ENCODE measurements around the gene PDE6D. TPM values are rescaled to one million over a fixed set of nuclear protein-coding genes. Genes with fewer than 3 reads are reported as not detected.

Gene PDE6D
- total and polyA plus RNA-seq, 2 of the 13 experiments (the other 11 are each of a cell fraction or from before 2014, with no cell fraction given) = 14.1 to 23.2 TPM

- TF ChIP-seq ZNF564 (CRISPR knock-in tag; IDR thresholded peaks at IDR 0.05) (peak; percentile 90), DNMT1 (CRISPR knock-in tag; IDR thresholded peaks at IDR 0.05) (no peak), HNF1A (IDR thresholded peaks at IDR 0.05; ENCODE audit: low read depth) (no peak), HNF1A (CRISPR knock-in tag; IDR thresholded peaks at IDR 0.05; ENCODE audit: borderline replicate concordance) (no peak), SMYD3 (CRISPR knock-in tag; IDR thresholded peaks at IDR 0.05) (no peak), ZNF160 (CRISPR knock-in tag; IDR thresholded peaks at IDR 0.05) (no peak), ZNF263 (CRISPR knock-in tag; IDR thresholded peaks at IDR 0.05) (no peak), GRHL1 (CRISPR knock-in tag; conservative IDR thresholded peaks at IDR 0.05) (no peak), PTBP1 (IDR thresholded peaks at IDR 0.05; ENCODE audit: low read depth, low read length, poor library complexity, severe bottlenecking) (no peak), ZNF800 (CRISPR knock-in tag; IDR thresholded peaks at IDR 0.05) (peak; percentile 21; the same call in 1 of the 2 replicates), U2AF1 (optimal IDR thresholded peaks at IDR 0.05; ENCODE audit: low read depth, low read length) (no peak), NCOA5 (CRISPR knock-in tag; IDR thresholded peaks at IDR 0.05) (no peak), SRSF4 (IDR thresholded peaks at IDR 0.05; ENCODE audit: low read depth, low read length, poor library complexity, severe bottlenecking) (peak; percentile 34), NFIC (IDR thresholded peaks at IDR 0.05; ENCODE audit: low read length) (no peak), ZNF747 (CRISPR knock-in tag; IDR thresholded peaks at IDR 0.05; ENCODE audit: borderline replicate concordance) (no peak), ZBTB20 (CRISPR knock-in tag; IDR thresholded peaks at IDR 0.05; ENCODE audit: borderline replicate concordance, low read depth) (no peak), UBTF (CRISPR knock-in tag; IDR thresholded peaks at IDR 0.05) (no peak; the same call in 1 of the 2 replicates), CREM (IDR thresholded peaks at IDR 0.05) (no peak), CREM (CRISPR knock-in tag; IDR thresholded peaks at IDR 0.05) (no peak), ZSCAN29 (CRISPR knock-in tag; conservative IDR thresholded peaks at IDR 0.05) (no peak)
Measured at GRCh38 chr2:231708773-231709635, 72.1 kb downstream of the PDE6D start (continued).
